HG02943 (cell line): Measurements from ENCODE around the gene RBM39.
"Not testable (repeated sequence)": the region's sequence is repeated elsewhere in the genome, so short reads cannot be mapped to it uniquely, and the experiment has no call there.

Experiments used
- ATAC-seq: cut with Tn5 transposase; IDR thresholded peaks from one replicate; pipeline ENCODE4 v1.9.1; 2021; ENCODE audit warnings: mild to moderate bottlenecking, low read depth, moderate library complexity; ENCODE audit not compliant: unreplicated experiment

RBM39 gene

GRCh38 chr20:35690265-35690664 lies 51.8 kb downstream of the RBM39 start:
- ATAC-seq, result no peak

GRCh38 chr20:35686872-35687271 lies 55.2 kb downstream of the RBM39 start:
- not testable (repeated sequence) for ATAC-seq

- not testable (repeated sequence) for ATAC-seq
Measured at GRCh38 chr20:35685368-35685767, 56.7 kb downstream of the RBM39 start.

GRCh38 chr20:35681960-35682359 lies 60.1 kb downstream of the RBM39 start:
- ATAC-seq, result no peak

- ATAC-seq, result no peak
Measured at GRCh38 chr20:35680452-35681183, 61.4 kb downstream of the RBM39 start.

GRCh38 chr20:35674921-35675320 lies 67.1 kb downstream of the RBM39 start:
- no peak for ATAC-seq

GRCh38 chr20:35673884-35674283 lies 68.2 kb downstream of the RBM39 start:
- no peak for ATAC-seq

- no peak for ATAC-seq
Measured at GRCh38 chr20:35669681-35670080, 72.4 kb downstream of the RBM39 start.

- ATAC-seq, result no peak
Measured at GRCh38 chr20:35669221-35669620, 72.8 kb downstream of the RBM39 start.

- ATAC-seq, result no peak
Measured at GRCh38 chr20:35665949-35666288, 76.1 kb downstream of the RBM39 start.

GRCh38 chr20:35664466-35665206 lies 77.4 kb downstream of the RBM39 start, which contains the start of the genes CPNE1 and RBM12:
CPNE1 (minus strand) TSS chr20:35664900; CDS start chr20:35632923, 31,977 bp downstream.
RBM12 (minus strand) TSS chr20:35664900; CDS start chr20:35655322, 9,578 bp downstream.
- peak; percentile 63 for ATAC-seq

GRCh38 chr20:35663516-35664465 lies 78.3 kb downstream of the RBM39 start:
- peak; percentile 30 for ATAC-seq

- ATAC-seq, result no peak
Measured at GRCh38 chr20:35662551-35662950, 79.5 kb downstream of the RBM39 start.

- no peak for ATAC-seq
Measured at GRCh38 chr20:35661908-35662307, 80.2 kb downstream of the RBM39 start.

GRCh38 chr20:35661053-35661452 lies 81.0 kb downstream of the RBM39 start:
- no peak for ATAC-seq

GRCh38 chr20:35660122-35660937 lies 81.7 kb downstream of the RBM39 start:
- ATAC-seq, result no peak

GRCh38 chr20:35657271-35657670 lies 84.8 kb downstream of the RBM39 start:
- no peak for ATAC-seq

- no peak for ATAC-seq
Measured at GRCh38 chr20:35654415-35654814, 87.6 kb downstream of the RBM39 start.

- ATAC-seq, result no peak
Measured at GRCh38 chr20:35653893-35654292, 88.2 kb downstream of the RBM39 start.
